HepG2 (cell line): ENCODE measurements around the gene JAM2. TPM values are rescaled to one million over a fixed set of nuclear protein-coding genes. Genes with fewer than 3 reads are reported as not detected.

ENCODE experiments used
- ATAC-seq: fragments of 200-7000 bp; cut with Tn5 transposase; 3 replicates; pipeline ENCODE4 v1.9.1; 2020; ENCODE audit warnings: mild to moderate bottlenecking, moderate library complexity
- BruUV-seq: library from RNA; stranded (reverse); fragments of 400-500 nt; replicated peaks from 2 replicates; lab custom pipeline; 2021; lab: Mats Ljungman, UMichigan
- CTCF ChIA-PET: fragments of 300-600 bp; formaldehyde crosslinking; extraction: SDS; loops from one replicate; lab custom pipeline; 2021; ENCODE audit warnings: low total read pairs, inconsistent platforms, low intra/inter-chr PET ratio; lab: Yijun Ruan, JAX
- POLR2A ChIA-PET: fragments of 350-600 bp; sonication (Branson Sonifier 250); formaldehyde crosslinking; loops from one replicate; lab custom pipeline; 2020; ENCODE audit warnings: antibody characterized with exemption, inconsistent platforms; lab: Yijun Ruan, JAX
- DNase-seq: peaks from one replicate; pipeline ENCODE4 v3.0.0-alpha.2; 2015; ENCODE audit warnings: low spot score
- FAIRE-seq: peaks from 3 replicates; lab custom pipeline; 2011; peaks lifted over from hg19 to GRCh38; lab: Jason Lieb, UNC
- H2AFZ ChIP-seq: one replicate; pipeline ENCODE4 v1.6.1; 2011; ENCODE audit warnings: low read length, inconsistent platforms
- H3K27ac ChIP-seq: fragments of 300-600 bp; 3 replicates; pipeline ENCODE4 v1.8.0; 2011; ENCODE audit warnings: mixed run types, mild to moderate bottlenecking, mixed read lengths, low read length, inconsistent platforms; ENCODE audit not compliant: insufficient read depth; ENCODE audit errors: extremely low read length
- H3K27me3 ChIP-seq, 2 experiments: fragments of 200-600 bp in 1 of 2; 2 replicates in 1 of 2; 3 replicates in 1 of 2; pipeline versions ENCODE4 v1.6.0 to v1.8.0; 2011; ENCODE audit warnings: low read length in 2 of 2, mild to moderate bottlenecking in 2 of 2, moderate library complexity in 2 of 2, inconsistent platforms in 1 of 2; ENCODE audit not compliant: insufficient read depth in 2 of 2, control insufficient read depth in 1 of 2
- H3K36me3 ChIP-seq, 2 experiments: fragments of 200-600 bp in 1 of 2; replicated peaks in 1 of 2; 2 replicates in 1 of 2; 3 replicates in 1 of 2; pipeline versions ENCODE4 v1.5.1 to v1.8.0; 2011; ENCODE audit warnings: low read length in 2 of 2, inconsistent platforms in 1 of 2; ENCODE audit not compliant: insufficient read depth in 2 of 2, control insufficient read depth in 1 of 2
- H3K4me1 ChIP-seq: 2 replicates; pipeline ENCODE4 v1.5.1; 2012; ENCODE audit warnings: low read length, inconsistent platforms; ENCODE audit not compliant: insufficient read depth
- H3K4me2 ChIP-seq: 2 replicates; pipeline ENCODE4 v1.6.0; 2011; ENCODE audit warnings: low read depth, low read length, inconsistent platforms
- H3K4me3 ChIP-seq, 3 experiments: fragments of 200-600 bp in 1 of 3; sonication (generic), shearing (Covaris generic) in 1 of 3; replicated peaks in 1 of 3; 2 replicates each; pipeline ENCODE4 v1.5.1; 2011 to 2016; ENCODE audit warnings: low read length in 3 of 3, inconsistent platforms in 2 of 3, low read depth in 2 of 3, mild to moderate bottlenecking in 2 of 3, control low read depth in 1 of 3, mixed read lengths in 1 of 3; ENCODE audit not compliant: insufficient read depth in 1 of 3
- H3K79me2 ChIP-seq: one replicate; pipeline ENCODE4 v1.6.1; 2011; ENCODE audit warnings: low read length, inconsistent platforms; ENCODE audit not compliant: insufficient read depth
- H3K9ac ChIP-seq: 2 replicates; pipeline ENCODE4 v1.6.0; 2011; ENCODE audit warnings: mild to moderate bottlenecking, low read depth, low read length, inconsistent platforms; ENCODE audit not compliant: insufficient read depth
- H3K9me3 ChIP-seq: 2 replicates; pipeline ENCODE4 v1.5.1; 2012; ENCODE audit warnings: mild to moderate bottlenecking, low read length
- H4K20me1 ChIP-seq: 2 replicates; pipeline ENCODE4 v1.6.0; 2011; ENCODE audit warnings: inconsistent platforms, mild to moderate bottlenecking, low read length, moderate library complexity; ENCODE audit not compliant: insufficient read depth
- ASH2L ChIP-seq: fragments of 300-600, 200-600 bp; sonication (generic); IDR thresholded peaks from 2 replicates; pipeline ENCODE4 v1.7.0; 2017; ENCODE audit warnings: low read depth, mild to moderate bottlenecking, moderate library complexity, mixed read lengths, low read length; ENCODE audit not compliant: insufficient read length
- CBX2 ChIP-seq, 2 experiments: fragments of 200-600 bp in 1 of 2; sonication (generic); formaldehyde crosslinking in 1 of 2; IDR thresholded peaks; 2 replicates each; pipeline versions ENCODE4 v1.7.0 to v1.8.1; 2018 to 2022; ENCODE audit warnings: low read depth in 2 of 2, low read length in 1 of 2, mild to moderate bottlenecking in 1 of 2, missing genetic modification reagents in 1 of 2
- ELF3 ChIP-seq: IDR thresholded peaks from 2 replicates; pipeline ENCODE4 v1.6.1; 2016; ENCODE audit warnings: missing genetic modification reagents, missing compliant biosample characterization
- FOSL2 ChIP-seq: sonication (generic); formaldehyde crosslinking; IDR thresholded peaks from 2 replicates; pipeline ENCODE4 v1.4.0; 2020; ENCODE audit warnings: missing genetic modification reagents
- HMG20B ChIP-seq: conservative IDR thresholded peaks from 2 replicates; pipeline ENCODE4 v1.6.1; 2016; ENCODE audit warnings: missing genetic modification reagents, missing compliant biosample characterization
- ISL2 ChIP-seq: sonication (generic); formaldehyde crosslinking; IDR thresholded peaks from 2 replicates; pipeline ENCODE4 v1.5.0; 2020; ENCODE audit warnings: missing genetic modification reagents
- KAT8 ChIP-seq: IDR thresholded peaks from 2 replicates; pipeline ENCODE4 v1.6.1; 2016; ENCODE audit warnings: missing genetic modification reagents, missing compliant biosample characterization
- NFYC ChIP-seq: IDR thresholded peaks from 2 replicates; pipeline ENCODE4 v1.6.1; 2016; ENCODE audit warnings: missing genetic modification reagents, missing compliant biosample characterization
- PHF21A ChIP-seq: sonication (generic); formaldehyde crosslinking; IDR thresholded peaks from 2 replicates; pipeline ENCODE4 v1.5.0; 2020; ENCODE audit warnings: mild to moderate bottlenecking, missing genetic modification reagents
- TBP ChIP-seq: sonication (generic); formaldehyde crosslinking; IDR thresholded peaks from 2 replicates; pipeline ENCODE4 v1.5.0; 2020; ENCODE audit warnings: missing genetic modification reagents
- TP53 ChIP-seq: sonication (generic); formaldehyde crosslinking; conservative IDR thresholded peaks from 2 replicates; pipeline ENCODE4 v1.4.0; 2020; ENCODE audit warnings: missing genetic modification reagents
- ZKSCAN5 ChIP-seq: sonication (generic); formaldehyde crosslinking; IDR thresholded peaks from 2 replicates; pipeline ENCODE4 v1.5.1; 2020; ENCODE audit warnings: mild to moderate bottlenecking, missing genetic modification reagents
- ZNF44 ChIP-seq: sonication (generic); formaldehyde crosslinking; IDR thresholded peaks from 2 replicates; pipeline ENCODE4 v1.5.1; 2020; ENCODE audit warnings: mild to moderate bottlenecking, missing genetic modification reagents
- ZNF501 ChIP-seq: sonication (generic); formaldehyde crosslinking; IDR thresholded peaks from 2 replicates; pipeline ENCODE4 v1.5.1; 2020; ENCODE audit warnings: mild to moderate bottlenecking, moderate library complexity, missing genetic modification reagents
- ZNF569 ChIP-seq: sonication (generic); formaldehyde crosslinking; IDR thresholded peaks from 2 replicates; pipeline ENCODE4 v1.5.0; 2020; ENCODE audit warnings: mild to moderate bottlenecking, missing genetic modification reagents, moderate library complexity, borderline replicate concordance
- ZNF746 ChIP-seq: sonication (generic); formaldehyde crosslinking; IDR thresholded peaks from 2 replicates; pipeline ENCODE4 v1.8.0; 2022; ENCODE audit warnings: mild to moderate bottlenecking, missing genetic modification reagents
- ZNF766 ChIP-seq: sonication (generic); formaldehyde crosslinking; IDR thresholded peaks from 2 replicates; pipeline ENCODE4 v1.5.0; 2020; ENCODE audit warnings: missing genetic modification reagents, borderline replicate concordance
- WGBS: methylation state at CpG from one replicate; pipeline ENCODE4 v1.1.6; 2017; ENCODE audit warnings: low lambda C conversion rate; 5-methylcytosine and 5-hydroxymethylcytosine counted together
- in situ Hi-C: cut with HindIII; loops from 2 replicates; pipeline ENCODE4 v1.10.0; 2017; ENCODE audit warnings: low pct_unique_long_range_greater_than_20kb; ENCODE audit not compliant: extremely low pct_ligation_motif_present
- intact Hi-C: fragments of 100-400 bp; cut with micrococcal nuclease; formaldehyde crosslinking; loops from one replicate; pipeline ENCODE4 v1.10.0; 2022; ENCODE audit not compliant: unreplicated experiment
- polyA plus RNA-seq, 8 experiments: library from polyadenylated mRNA; depleted of rRNA in 3 of 8; stranded (reverse) in 7 of 8; unstranded in 1 of 8; fragments of >200 nt; fragmentation: Illumina TruSeq in 4 of 8; extraction: Trizol in 4 of 8; gene quantifications; 2 replicates each; pipeline versions ENCODE4 v1.2.1 to v1.2.3, GENCODE V29; 2011 to 2016; ENCODE audit warnings: low read depth in 4 of 8, missing spikeins in 1 of 8, mixed read lengths in 1 of 8; ENCODE audit not compliant: insufficient read depth in 1 of 8
- total RNA-seq, 5 experiments: library from RNA; depleted of rRNA; stranded (reverse); fragments of >200 nt; fragmentation: Illumina TruSeq; extraction: Trizol; gene quantifications; 2 replicates each; pipeline ENCODE4 v1.2.3, GENCODE V29; 2016; ENCODE audit warnings: low read depth in 1 of 5
- TF ChIP-seq, protein P1 (sequence below): sonication (generic); formaldehyde crosslinking; IDR thresholded peaks from 2 replicates; pipeline ENCODE4 v1.8.0; 2022; ENCODE audit warnings: mild to moderate bottlenecking, missing genetic modification reagents, borderline replicate concordance
- TF ChIP-seq, protein P2 (sequence below): sonication (generic); formaldehyde crosslinking; IDR thresholded peaks from 2 replicates; pipeline ENCODE4 v1.5.1; 2020; ENCODE audit warnings: mild to moderate bottlenecking, missing genetic modification reagents, borderline replicate concordance

The JAM2 gene
- total and polyA plus RNA-seq, 2 of the 13 experiments (the other 11 are each of a cell fraction or from before 2014, with no cell fraction given): 0.07 TPM; not detected in 1

DNA sequence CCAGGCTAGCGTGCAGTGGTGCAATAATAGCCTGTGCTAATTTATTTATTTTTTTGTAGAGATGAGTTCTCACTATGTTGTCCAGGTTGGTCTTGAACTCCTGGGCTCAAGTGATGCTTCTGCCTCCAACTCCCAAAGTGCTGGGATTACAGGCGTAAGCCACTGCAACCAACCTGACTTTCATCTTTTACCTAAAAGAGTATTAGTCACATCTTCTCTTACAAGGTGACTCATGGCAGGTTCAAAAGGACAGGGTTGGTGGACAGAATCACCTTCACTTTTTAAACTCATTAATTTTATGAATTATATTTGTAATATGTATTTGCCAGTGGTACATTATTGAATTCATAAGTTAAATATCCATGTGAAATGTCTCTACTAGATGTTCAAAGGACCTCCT lies 18.1 kb downstream of the JAM2 start:
- no peak for FAIRE-seq
- no peak overlapping the region for H3K4me2 ChIP-seq
- no peaks in the 10 kb centered on the region for H3K27me3 ChIP-seq
- intact Hi-C loops (no loop called here), in situ Hi-C loops (no loop called here)
- BruUV-seq: no TSS peak
- ChIA-PET POLR2A (no interaction called here), CTCF (no interaction called here)
- DNase-seq: no peak
- WGBS: 52% methylated on average over 2 of the region's 2 CpGs
- H3K27ac ChIP-seq: no peak overlapping the region
- no peak for ATAC-seq
- no peaks in the 10 kb centered on the region for H3K36me3 ChIP-seq
- no peaks in the 10 kb centered on the region for H3K79me2 ChIP-seq
- H3K4me1 ChIP-seq: no peaks in the 10 kb centered on the region
- H3K4me3 ChIP-seq: no peak overlapping the region
- H3K9ac ChIP-seq: no peak overlapping the region
- no peaks in the 10 kb centered on the region for H4K20me1 ChIP-seq
- no peak overlapping the region for H2AFZ ChIP-seq
- no peaks in the 10 kb centered on the region for H3K9me3 ChIP-seq
- TF ChIP-seq ZKSCAN5 (CRISPR knock-in tag) (no peak), KAT8 (CRISPR knock-in tag) (no peak), TBP (CRISPR knock-in tag) (no peak), ZNF501 (CRISPR knock-in tag) (no peak), ISL2 (CRISPR knock-in tag) (no peak), ZNF766 (no peak), ZNF44 (CRISPR knock-in tag) (no peak), ELF3 (no peak), ASH2L (no peak), NFYC (CRISPR knock-in tag) (no peak), ZNF746 (no peak), PHF21A (CRISPR knock-in tag) (no peak), ZNF569 (CRISPR knock-in tag) (no peak), TP53 (no peak), CBX2 (IDR thresholded peaks at IDR 0.05; ENCODE audit: low read depth, low read length) (no peak), CBX2 (CRISPR knock-in tag; IDR thresholded peaks at IDR 0.05; ENCODE audit: low read depth) (no peak), FOSL2 (CRISPR knock-in tag) (no peak), HMG20B (CRISPR knock-in tag) (no peak)
- TF ChIP-seq, protein P1, sequence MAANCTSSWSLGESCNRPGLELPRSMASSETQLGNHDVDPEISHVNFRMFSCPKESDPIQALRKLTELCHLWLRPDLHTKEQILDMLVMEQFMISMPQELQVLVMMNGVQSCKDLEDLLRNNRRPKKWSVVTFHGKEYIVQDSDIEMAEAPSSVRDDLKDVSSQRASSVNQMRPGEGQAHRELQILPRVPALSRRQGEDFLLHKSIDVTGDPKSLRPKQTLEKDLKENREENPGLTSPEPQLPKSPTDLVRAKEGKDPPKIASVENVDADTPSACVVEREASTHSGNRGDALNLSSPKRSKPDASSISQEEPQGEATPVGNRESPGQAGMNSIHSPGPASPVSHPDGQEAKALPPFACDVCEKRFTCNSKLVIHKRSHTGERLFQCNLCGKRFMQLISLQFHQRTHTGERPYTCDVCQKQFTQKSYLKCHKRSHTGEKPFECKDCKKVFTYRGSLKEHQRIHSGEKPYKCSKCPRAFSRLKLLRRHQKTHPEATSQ: no peak
- TF ChIP-seq, protein P2, sequence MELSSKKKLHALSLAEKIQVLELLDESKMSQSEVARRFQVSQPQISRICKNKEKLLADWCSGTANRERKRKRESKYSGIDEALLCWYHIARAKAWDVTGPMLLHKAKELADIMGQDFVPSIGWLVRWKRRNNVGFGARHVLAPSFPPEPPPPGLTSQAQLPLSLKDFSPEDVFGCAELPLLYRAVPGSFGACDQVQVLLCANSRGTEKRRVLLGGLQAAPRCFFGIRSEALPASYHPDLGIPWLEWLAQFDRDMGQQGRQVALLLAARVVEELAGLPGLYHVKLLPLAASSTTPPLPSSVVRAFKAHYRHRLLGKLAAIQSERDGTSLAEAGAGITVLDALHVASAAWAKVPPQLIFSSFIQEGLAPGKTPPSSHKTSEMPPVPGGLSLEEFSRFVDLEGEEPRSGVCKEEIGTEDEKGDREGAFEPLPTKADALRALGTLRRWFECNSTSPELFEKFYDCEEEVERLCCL (CRISPR knock-in tag): no peak
- TF ChIP-seq, all 625 proteins: peak for 0
